OCI-LY3 (cell line): Measurements from ENCODE around the gene RPGR.

Experiments
- EZH2phosphoT487 ChIP-seq: fragments of 200-600 bp; shearing (Covaris generic); IDR thresholded peaks from 2 replicates; pipeline ENCODE4 v1.6.1; 2018; ENCODE audit warnings: antibody characterized with exemption, mixed run types, low read depth
- TF ChIP-seq, protein P1 (sequence below): fragments of 200-600, 300-600 bp; sonication (generic); IDR thresholded peaks from 2 replicates; pipeline ENCODE4 v1.5.1; 2014; ENCODE audit warnings: antibody characterized with exemption, low read length, low read depth

DNA sequence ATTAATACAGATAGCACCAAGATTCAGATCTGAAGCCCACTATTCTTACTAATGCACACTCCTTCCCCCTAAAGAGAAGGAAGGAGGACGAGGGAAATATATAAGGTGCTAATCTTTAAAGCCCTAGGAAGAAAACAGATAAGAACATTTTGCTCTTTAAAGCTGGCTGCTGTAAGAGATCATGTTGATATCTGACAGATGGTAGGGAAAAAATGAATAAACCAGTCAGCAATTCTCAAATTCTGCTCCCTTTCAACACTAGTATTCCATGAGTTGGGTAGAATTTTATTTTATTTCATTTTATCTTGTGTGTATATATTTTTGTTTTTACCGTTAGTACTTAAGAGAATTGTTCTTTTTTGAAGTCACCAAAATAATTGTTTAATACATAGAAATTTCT, 44.3 kb upstream of the RPGR start:
- TF ChIP-seq, protein P1, sequence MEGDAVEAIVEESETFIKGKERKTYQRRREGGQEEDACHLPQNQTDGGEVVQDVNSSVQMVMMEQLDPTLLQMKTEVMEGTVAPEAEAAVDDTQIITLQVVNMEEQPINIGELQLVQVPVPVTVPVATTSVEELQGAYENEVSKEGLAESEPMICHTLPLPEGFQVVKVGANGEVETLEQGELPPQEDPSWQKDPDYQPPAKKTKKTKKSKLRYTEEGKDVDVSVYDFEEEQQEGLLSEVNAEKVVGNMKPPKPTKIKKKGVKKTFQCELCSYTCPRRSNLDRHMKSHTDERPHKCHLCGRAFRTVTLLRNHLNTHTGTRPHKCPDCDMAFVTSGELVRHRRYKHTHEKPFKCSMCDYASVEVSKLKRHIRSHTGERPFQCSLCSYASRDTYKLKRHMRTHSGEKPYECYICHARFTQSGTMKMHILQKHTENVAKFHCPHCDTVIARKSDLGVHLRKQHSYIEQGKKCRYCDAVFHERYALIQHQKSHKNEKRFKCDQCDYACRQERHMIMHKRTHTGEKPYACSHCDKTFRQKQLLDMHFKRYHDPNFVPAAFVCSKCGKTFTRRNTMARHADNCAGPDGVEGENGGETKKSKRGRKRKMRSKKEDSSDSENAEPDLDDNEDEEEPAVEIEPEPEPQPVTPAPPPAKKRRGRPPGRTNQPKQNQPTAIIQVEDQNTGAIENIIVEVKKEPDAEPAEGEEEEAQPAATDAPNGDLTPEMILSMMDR, result no peak
- no peak for TF ChIP-seq EZH2phosphoT487
